H1 (cell line): ENCODE data around the gene PPA1. TPM values are rescaled to one million over a fixed set of nuclear protein-coding genes. Genes with fewer than 3 reads are reported as not detected.

Experiments used
- EZH2 ChIP-seq: fragments of 200-600 bp; sonication (generic); IDR thresholded peaks from 2 replicates; pipeline ENCODE4 v1.7.1; 2012; ENCODE audit warnings: low read depth, mild to moderate bottlenecking, moderate library complexity, low read length, inconsistent platforms; ENCODE audit not compliant: severe bottlenecking
- HDAC2 ChIP-seq, 2 experiments: fragments of 300-600 bp in 1 of 2; sonication (generic) in 1 of 2; IDR thresholded peaks; 2 replicates each; pipeline ENCODE4 v1.6.1; 2011 to 2012; ENCODE audit warnings: low read depth in 2 of 2, low read length in 2 of 2, mild to moderate bottlenecking in 2 of 2, moderate library complexity in 2 of 2, borderline replicate concordance in 1 of 2, inconsistent platforms in 1 of 2
- RAD21 ChIP-seq, 2 experiments: IDR thresholded peaks in 1 of 2; conservative IDR thresholded peaks in 1 of 2; 2 replicates each; pipeline ENCODE4 v1.6.1; 2011; ENCODE audit warnings: low read depth in 2 of 2, low read length in 2 of 2, improper control_type of control experiment in 1 of 2, inconsistent platforms in 1 of 2, mild to moderate bottlenecking in 1 of 2, moderate library complexity in 1 of 2
- SIX5 ChIP-seq: IDR thresholded peaks from 2 replicates; pipeline ENCODE4 v1.6.1; 2011; ENCODE audit warnings: mild to moderate bottlenecking, low read depth, low read length
- polyA plus RNA-seq, 7 experiments: library from polyadenylated mRNA; depleted of rRNA in 3 of 7; stranded (reverse) in 5 of 7; unstranded in 2 of 7; fragments of >200 nt in 5 of 7; fragments of 200-250 nt in 2 of 7; gene quantifications; 1 replicate in 5 of 7; 2 replicates in 1 of 7; 4 replicates in 1 of 7; pipeline versions ENCODE4 v1.2.1 to v1.2.3, GENCODE V29; 2011 to 2013; ENCODE audit warnings: missing spikeins in 2 of 7, mixed read lengths in 2 of 7
- total RNA-seq: library from RNA; stranded (reverse); fragmentation: NEBNext Ultra II Directional; extraction: Animal tissue kit (Norgen Biotek cat#: 25700); gene quantifications from 2 replicates; pipeline ENCODE4 v1.2.1, GENCODE V29; 2021

The PPA1 gene
- total and polyA plus RNA-seq, 2 of the 8 experiments (the other 6 are each of a cell fraction or from before 2014, with no cell fraction given), result 77.0 to 191 TPM

DNA sequence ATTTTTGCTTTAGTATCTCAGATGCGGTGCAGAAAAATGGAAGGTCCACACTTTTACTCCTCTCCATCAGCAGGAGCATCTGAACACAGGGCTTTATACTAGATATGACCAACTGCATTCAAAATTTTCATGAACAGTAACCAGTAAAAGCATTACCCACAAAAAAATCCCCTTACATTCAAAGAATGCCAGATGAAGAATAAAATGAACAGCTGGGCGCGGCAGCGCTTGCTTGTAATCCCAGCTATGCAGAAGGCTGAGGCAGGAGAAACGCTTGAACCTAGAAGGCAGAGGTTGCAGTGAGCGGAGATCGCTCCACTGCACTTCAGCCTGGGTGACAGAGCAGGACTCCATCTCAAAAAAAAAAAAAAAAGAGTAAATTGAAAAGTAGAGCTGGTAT is 66.0 kb downstream of the PPA1 start (continued):
- no peak for TF ChIP-seq HDAC2 (IDR thresholded peaks at IDR 0.05; ENCODE audit: borderline replicate concordance in 1 of 2, low read depth in 2 of 2, low read length in 2 of 2)
- TF ChIP-seq EZH2, result no peak
- TF ChIP-seq RAD21 (IDR thresholded peaks at IDR 0.05 in 1 of 2, conservative IDR thresholded peaks at IDR 0.05 in 1 of 2; ENCODE audit: low read depth in 2 of 2, low read length in 2 of 2), result no peak
- no peak for TF ChIP-seq SIX5
